GM12891 (cell line): Measurements from ENCODE around the gene MYOZ2.

Experiments
- PAX5 ChIP-seq: IDR thresholded peaks from 2 replicates; pipeline ENCODE4 v1.6.1; 2011; ENCODE audit warnings: low read length, moderate library complexity, mild to moderate bottlenecking; ENCODE audit not compliant: insufficient read depth, severe bottlenecking
- POLR2A ChIP-seq: IDR thresholded peaks from 2 replicates; pipeline ENCODE4 v1.6.1; 2011; ENCODE audit warnings: low read depth, low read length, control low read depth
- POLR2AphosphoS5 ChIP-seq: IDR thresholded peaks from 2 replicates; pipeline ENCODE4 v1.6.1; 2011; ENCODE audit warnings: low read depth, low read length, control low read depth
- POU2F2 ChIP-seq: IDR thresholded peaks from 2 replicates; pipeline ENCODE4 v1.6.1; 2011; ENCODE audit warnings: low read depth, mild to moderate bottlenecking, control low read depth, low read length, moderate library complexity
- SPI1 ChIP-seq: IDR thresholded peaks from 2 replicates; pipeline ENCODE4 v1.6.1; 2011; ENCODE audit warnings: low read depth, low read length, control low read depth
- TAF1 ChIP-seq: IDR thresholded peaks from 2 replicates; pipeline ENCODE4 v1.6.1; 2011; ENCODE audit warnings: low read depth, low read length, control low read depth

- TF ChIP-seq POLR2A, result no peak
- TF ChIP-seq POLR2AphosphoS5, result no peak
- no peak for TF ChIP-seq TAF1
- TF ChIP-seq PAX5, result no peak
- TF ChIP-seq POU2F2, result no peak
- TF ChIP-seq SPI1, result no peak
Observed at GRCh38 chr4:119191505-119191904, 55.9 kb downstream of the MYOZ2 start.
